Prostate gland (tissue), 2 donors: Measurements from ENCODE around the gene MATN1.

ENCODE experiments used
- POLR2A ChIP-seq: fragments of 450-650 bp; IDR thresholded peaks from one replicate; pipeline ENCODE4 v1.6.1; 2016; ENCODE audit warnings: antibody characterized with exemption, mild to moderate bottlenecking
- TF ChIP-seq, protein P1 (sequence below), 4 experiments: fragments of 200-600 bp in 2 of 4; fragments of 450-650 bp in 2 of 4; sonication (generic) in 2 of 4; IDR thresholded peaks; 1 replicate in 3 of 4; 2 replicates in 1 of 4; pipeline ENCODE4 v1.5.1; 2016 to 2019; ENCODE audit warnings: antibody characterized with exemption in 4 of 4, mild to moderate bottlenecking in 2 of 4, moderate library complexity in 2 of 4

DNA sequence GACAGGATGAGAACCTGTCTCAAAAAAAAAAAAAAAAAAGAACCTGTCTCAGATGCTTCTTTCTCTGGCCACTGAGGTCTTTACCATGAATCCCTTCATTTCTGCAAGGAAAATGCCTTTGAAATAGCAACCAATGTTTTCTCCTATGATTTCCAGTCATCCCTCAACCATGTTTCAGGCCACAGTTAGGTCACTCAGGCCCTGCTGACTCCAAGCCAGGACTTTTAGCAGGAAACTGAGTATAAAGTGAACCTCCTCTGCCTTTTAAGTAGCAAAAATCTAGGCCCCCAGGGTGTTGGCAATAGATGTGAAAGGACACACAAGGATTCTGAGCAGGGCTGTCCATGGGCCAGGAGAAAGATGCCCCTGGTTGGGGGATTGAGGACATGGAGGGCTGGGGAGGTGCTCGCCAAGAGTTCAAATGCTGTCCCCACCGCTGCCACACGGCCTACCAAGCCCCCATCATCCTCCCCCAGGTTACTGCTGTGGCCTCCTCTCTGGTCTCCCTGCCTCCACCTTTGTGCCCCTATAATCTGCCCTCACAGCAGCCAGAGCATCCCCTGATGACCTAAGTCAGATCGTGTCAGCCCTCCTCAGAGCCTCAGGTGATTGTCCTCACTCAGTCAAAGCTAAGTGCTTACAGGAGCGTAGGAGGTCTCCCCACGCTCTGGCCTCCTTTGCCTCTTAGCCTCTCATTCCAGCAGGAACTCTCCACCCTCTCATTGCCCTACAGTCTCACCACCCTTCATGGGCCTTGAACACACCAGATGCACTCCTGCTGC lies 54.6 kb downstream of the MATN1 start:
- no peak for TF ChIP-seq POLR2A
- TF ChIP-seq, protein P1, sequence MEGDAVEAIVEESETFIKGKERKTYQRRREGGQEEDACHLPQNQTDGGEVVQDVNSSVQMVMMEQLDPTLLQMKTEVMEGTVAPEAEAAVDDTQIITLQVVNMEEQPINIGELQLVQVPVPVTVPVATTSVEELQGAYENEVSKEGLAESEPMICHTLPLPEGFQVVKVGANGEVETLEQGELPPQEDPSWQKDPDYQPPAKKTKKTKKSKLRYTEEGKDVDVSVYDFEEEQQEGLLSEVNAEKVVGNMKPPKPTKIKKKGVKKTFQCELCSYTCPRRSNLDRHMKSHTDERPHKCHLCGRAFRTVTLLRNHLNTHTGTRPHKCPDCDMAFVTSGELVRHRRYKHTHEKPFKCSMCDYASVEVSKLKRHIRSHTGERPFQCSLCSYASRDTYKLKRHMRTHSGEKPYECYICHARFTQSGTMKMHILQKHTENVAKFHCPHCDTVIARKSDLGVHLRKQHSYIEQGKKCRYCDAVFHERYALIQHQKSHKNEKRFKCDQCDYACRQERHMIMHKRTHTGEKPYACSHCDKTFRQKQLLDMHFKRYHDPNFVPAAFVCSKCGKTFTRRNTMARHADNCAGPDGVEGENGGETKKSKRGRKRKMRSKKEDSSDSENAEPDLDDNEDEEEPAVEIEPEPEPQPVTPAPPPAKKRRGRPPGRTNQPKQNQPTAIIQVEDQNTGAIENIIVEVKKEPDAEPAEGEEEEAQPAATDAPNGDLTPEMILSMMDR (IDR thresholded peaks at IDR 0.05): no peak
